ENCODE measurements around the gene PGBD5.

PGBD5 gene

DNA sequence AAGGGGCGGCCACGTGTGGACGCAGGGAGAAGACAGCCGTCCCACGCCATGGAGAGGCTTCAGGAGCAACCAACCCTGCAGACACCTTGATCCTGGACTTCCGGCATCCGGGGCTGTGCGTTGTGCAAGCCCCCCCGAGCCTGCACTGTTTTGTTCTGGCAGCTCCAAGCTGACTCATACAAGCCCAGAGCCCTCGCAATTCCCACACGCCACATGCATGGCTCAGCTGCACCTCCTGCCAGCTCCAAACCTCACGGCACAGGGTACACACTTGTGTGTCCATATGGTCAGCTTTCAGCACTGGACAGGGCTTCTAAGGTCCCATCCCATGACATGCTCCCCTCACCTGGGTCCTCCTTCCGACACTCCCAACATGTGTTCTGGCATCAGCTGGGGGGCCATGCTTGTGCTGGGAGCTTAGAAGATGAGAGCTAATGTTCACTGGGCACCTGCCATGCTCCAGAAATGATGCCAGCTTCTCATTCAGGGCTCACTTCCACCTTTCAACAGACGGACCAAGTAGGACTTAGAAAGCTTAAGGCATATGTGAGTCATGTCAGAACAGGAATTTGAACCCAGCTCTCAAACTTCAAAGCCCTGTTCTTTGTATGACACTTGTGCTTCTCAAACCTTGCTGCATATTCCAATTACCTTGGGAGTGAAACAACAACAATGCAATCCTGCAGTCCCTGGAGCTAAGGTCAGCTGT lies 137.3 kb downstream of the PGBD5 start:
- ATAC-seq: peak; percentile 10; the same call in 1 of the 3 replicates

DNA sequence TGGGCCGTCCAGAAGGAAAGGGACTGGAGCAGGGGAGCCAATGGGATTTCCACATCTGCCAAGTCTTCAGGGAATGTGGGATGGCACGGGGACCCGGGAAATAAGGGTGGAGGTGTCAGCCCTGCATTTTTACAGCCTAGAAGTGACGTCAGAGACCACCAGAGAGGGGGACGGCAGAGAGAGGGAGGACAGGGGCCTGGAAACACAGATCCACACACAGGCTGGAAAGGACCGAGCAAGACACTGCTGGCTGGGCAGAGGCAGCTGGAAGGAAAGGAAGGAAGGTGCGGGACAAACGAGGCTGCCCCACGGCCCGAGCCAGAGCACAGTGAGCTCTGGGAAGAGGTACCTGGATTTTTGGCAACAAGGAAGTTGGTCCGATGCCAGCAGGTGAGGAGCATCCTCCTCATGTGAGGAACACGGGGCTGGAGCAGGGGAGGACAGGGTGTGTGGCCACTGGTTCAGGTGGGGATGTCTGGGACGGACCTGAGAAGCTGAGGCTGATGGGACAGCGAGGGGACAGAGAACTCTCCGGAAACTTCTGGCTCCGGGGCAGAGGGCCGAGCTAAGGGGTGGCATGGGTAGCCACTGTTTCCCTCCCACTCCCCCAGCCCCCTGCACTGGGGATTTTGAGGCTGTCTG lies 138.3 kb downstream of the PGBD5 start:
- ATAC-seq: peak; percentile 10; the same call in 2 of the 3 replicates
- TF ChIP-seq ZFP3 (CRISPR knock-in tag; IDR thresholded peaks at IDR 0.05): no peak
- no peak for TF ChIP-seq TOX (CRISPR knock-in tag; IDR thresholded peaks at IDR 0.05; ENCODE audit: borderline replicate concordance)
- TF ChIP-seq, protein P1, sequence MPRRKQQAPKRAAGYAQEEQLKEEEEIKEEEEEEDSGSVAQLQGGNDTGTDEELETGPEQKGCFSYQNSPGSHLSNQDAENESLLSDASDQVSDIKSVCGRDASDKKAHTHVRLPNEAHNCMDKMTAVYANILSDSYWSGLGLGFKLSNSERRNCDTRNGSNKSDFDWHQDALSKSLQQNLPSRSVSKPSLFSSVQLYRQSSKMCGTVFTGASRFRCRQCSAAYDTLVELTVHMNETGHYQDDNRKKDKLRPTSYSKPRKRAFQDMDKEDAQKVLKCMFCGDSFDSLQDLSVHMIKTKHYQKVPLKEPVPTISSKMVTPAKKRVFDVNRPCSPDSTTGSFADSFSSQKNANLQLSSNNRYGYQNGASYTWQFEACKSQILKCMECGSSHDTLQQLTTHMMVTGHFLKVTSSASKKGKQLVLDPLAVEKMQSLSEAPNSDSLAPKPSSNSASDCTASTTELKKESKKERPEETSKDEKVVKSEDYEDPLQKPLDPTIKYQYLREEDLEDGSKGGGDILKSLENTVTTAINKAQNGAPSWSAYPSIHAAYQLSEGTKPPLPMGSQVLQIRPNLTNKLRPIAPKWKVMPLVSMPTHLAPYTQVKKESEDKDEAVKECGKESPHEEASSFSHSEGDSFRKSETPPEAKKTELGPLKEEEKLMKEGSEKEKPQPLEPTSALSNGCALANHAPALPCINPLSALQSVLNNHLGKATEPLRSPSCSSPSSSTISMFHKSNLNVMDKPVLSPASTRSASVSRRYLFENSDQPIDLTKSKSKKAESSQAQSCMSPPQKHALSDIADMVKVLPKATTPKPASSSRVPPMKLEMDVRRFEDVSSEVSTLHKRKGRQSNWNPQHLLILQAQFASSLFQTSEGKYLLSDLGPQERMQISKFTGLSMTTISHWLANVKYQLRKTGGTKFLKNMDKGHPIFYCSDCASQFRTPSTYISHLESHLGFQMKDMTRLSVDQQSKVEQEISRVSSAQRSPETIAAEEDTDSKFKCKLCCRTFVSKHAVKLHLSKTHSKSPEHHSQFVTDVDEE (CRISPR knock-in tag; IDR thresholded peaks at IDR 0.05): no peak
- TF ChIP-seq, protein P2, sequence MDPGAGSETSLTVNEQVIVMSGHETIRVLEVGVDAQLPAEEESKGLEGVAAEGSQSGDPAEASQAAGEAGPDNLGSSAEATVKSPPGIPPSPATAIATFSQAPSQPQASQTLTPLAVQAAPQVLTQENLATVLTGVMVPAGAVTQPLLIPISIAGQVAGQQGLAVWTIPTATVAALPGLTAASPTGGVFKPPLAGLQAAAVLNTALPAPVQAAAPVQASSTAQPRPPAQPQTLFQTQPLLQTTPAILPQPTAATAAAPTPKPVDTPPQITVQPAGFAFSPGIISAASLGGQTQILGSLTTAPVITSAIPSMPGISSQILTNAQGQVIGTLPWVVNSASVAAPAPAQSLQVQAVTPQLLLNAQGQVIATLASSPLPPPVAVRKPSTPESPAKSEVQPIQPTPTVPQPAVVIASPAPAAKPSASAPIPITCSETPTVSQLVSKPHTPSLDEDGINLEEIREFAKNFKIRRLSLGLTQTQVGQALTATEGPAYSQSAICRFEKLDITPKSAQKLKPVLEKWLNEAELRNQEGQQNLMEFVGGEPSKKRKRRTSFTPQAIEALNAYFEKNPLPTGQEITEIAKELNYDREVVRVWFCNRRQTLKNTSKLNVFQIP (CRISPR knock-in tag; IDR thresholded peaks at IDR 0.05; ENCODE audit: borderline replicate concordance, low read depth): no peak
- no peak for TF ChIP-seq ARNTL (CRISPR knock-in tag; IDR thresholded peaks at IDR 0.05; ENCODE audit: borderline replicate concordance, low read depth)

More for the DNA sequence above, 137.3 kb downstream of the PGBD5 start:
- no peak for TF ChIP-seq ZNF565 (CRISPR knock-in tag; conservative IDR thresholded peaks at IDR 0.05; ENCODE audit: low read depth)
- no peak for TF ChIP-seq ZFP30 (CRISPR knock-in tag; IDR thresholded peaks at IDR 0.05)
- TF ChIP-seq ESRRG (CRISPR knock-in tag; IDR thresholded peaks at IDR 0.05): no peak
- TF ChIP-seq SNAI2 (CRISPR knock-in tag; IDR thresholded peaks at IDR 0.05): no peak
- TF ChIP-seq ZC3H10 (CRISPR knock-in tag; IDR thresholded peaks at IDR 0.05): no peak
- TF ChIP-seq TCF4 (CRISPR knock-in tag; IDR thresholded peaks at IDR 0.05; ENCODE audit: borderline replicate concordance): no peak
- no peak for TF ChIP-seq ARNTL (CRISPR knock-in tag; IDR thresholded peaks at IDR 0.05; ENCODE audit: borderline replicate concordance, low read depth)
- TF ChIP-seq ZNF70 (CRISPR knock-in tag; IDR thresholded peaks at IDR 0.05): no peak
- TF ChIP-seq, protein P3, sequence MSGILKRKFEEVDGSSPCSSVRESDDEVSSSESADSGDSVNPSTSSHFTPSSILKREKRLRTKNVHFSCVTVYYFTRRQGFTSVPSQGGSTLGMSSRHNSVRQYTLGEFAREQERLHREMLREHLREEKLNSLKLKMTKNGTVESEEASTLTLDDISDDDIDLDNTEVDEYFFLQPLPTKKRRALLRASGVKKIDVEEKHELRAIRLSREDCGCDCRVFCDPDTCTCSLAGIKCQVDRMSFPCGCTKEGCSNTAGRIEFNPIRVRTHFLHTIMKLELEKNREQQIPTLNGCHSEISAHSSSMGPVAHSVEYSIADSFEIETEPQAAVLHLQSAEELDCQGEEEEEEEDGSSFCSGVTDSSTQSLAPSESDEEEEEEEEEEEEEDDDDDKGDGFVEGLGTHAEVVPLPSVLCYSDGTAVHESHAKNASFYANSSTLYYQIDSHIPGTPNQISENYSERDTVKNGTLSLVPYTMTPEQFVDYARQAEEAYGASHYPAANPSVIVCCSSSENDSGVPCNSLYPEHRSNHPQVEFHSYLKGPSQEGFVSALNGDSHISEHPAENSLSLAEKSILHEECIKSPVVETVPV (CRISPR knock-in tag; IDR thresholded peaks at IDR 0.05): no peak
- TF ChIP-seq, protein P4, sequence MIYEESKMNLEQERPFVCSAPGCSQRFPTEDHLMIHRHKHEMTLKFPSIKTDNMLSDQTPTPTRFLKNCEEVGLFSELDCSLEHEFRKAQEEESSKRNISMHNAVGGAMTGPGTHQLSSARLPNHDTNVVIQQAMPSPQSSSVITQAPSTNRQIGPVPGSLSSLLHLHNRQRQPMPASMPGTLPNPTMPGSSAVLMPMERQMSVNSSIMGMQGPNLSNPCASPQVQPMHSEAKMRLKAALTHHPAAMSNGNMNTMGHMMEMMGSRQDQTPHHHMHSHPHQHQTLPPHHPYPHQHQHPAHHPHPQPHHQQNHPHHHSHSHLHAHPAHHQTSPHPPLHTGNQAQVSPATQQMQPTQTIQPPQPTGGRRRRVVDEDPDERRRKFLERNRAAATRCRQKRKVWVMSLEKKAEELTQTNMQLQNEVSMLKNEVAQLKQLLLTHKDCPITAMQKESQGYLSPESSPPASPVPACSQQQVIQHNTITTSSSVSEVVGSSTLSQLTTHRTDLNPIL (CRISPR knock-in tag; IDR thresholded peaks at IDR 0.05; ENCODE audit: low read depth): no peak
- no peak for TF ChIP-seq GLIS3 (CRISPR knock-in tag; IDR thresholded peaks at IDR 0.05)
- TF ChIP-seq, protein P1 (CRISPR knock-in tag; IDR thresholded peaks at IDR 0.05): no peak
- TF ChIP-seq, protein P2 (CRISPR knock-in tag; IDR thresholded peaks at IDR 0.05; ENCODE audit: borderline replicate concordance, low read depth): no peak

Data from SK-N-SH treated with all-trans-retinoic acid at 6 μM for 48 hours (cell line).